ENCODE measurements around the gene SLC41A2. TPM values are rescaled to one million over a fixed set of nuclear protein-coding genes. Genes with fewer than 3 reads are reported as not detected.

Gene SLC41A2
- total and polyA plus RNA-seq, 9 of the 15 experiments (the other 6 are each of a cell fraction or from before 2014, with no cell fraction given): 0.01 to 0.89 (median 0.16) TPM; not detected in 1

GRCh38 chr12:104941454-104941853, 16.6 kb downstream of the SLC41A2 start:
- H3K79me2 ChIP-seq (ENCODE audit: control insufficient read depth, insufficient read depth, low read length): no peaks in the 10 kb centered on the region
- H3K36me3 ChIP-seq (ENCODE audit: control insufficient read depth, insufficient read depth, low read length): no peaks in the 10 kb centered on the region
- ChIA-PET CTCF (ENCODE audit: low intra/inter-chr PET ratio) (no interaction called here), POLR2A (interaction anchor here (0.6 to 1.7 kb wide), 2 partner anchors 12 to 192 kb away, joined by 3 read pairs; no protein-coding TSS in a partner anchor)
- H2AFZ ChIP-seq (ENCODE audit: low read depth, low read length): no peak overlapping the region
- H3K4me1 ChIP-seq (replicated peaks in 1 of 2; ENCODE audit: control insufficient read depth in 2 of 2, insufficient read depth in 2 of 2, low read length in 2 of 2): no peaks in the 10 kb centered on the region
- FAIRE-seq (no peak), DNase-seq (ENCODE audit: extremely low read depth in 1 of 4, low spot score in 3 of 4) (no peak), ATAC-seq (no peak)
- intact Hi-C loops (cut with micrococcal nuclease): no loop called here
- H3K4me3 ChIP-seq: no peak overlapping the region
- no peak overlapping the region for H3K9ac ChIP-seq (ENCODE audit: insufficient read depth in 1 of 2, low read depth in 2 of 2, low read length in 2 of 2)
- no TSS peak for BruUV-seq (replicated peaks)
- no peak overlapping the region for H3K27ac ChIP-seq (ENCODE audit: extremely low read depth, low read depth, low read length)
- H4K20me1 ChIP-seq (replicated peaks; ENCODE audit: control insufficient read depth, insufficient read depth, low read length): no peaks in the 10 kb centered on the region
- H3K4me2 ChIP-seq (ENCODE audit: insufficient read depth, low read length): no peak overlapping the region
- in situ Hi-C loops (cut with MboI): no loop called here
- H3K9me1 ChIP-seq (ENCODE audit: control insufficient read depth, insufficient read depth, low read length): no peaks in the 10 kb centered on the region
- WGBS (ENCODE audit: insufficient coverage, low coverage, missing lambda C conversion rate): 8% methylated on average over 3 of the region's 3 CpGs
- H3K27me3 ChIP-seq (ENCODE audit: control insufficient read depth in 2 of 2, insufficient read depth in 2 of 2, low read length in 2 of 2): peaks cover 13 to 15% of the 10 kb centered on the region in 2 experiments; a peak in 4 of 5 replicates
- no peaks in the 10 kb centered on the region; the same call in 1 of the 2 replicates for H3K9me3 ChIP-seq (replicated peaks; ENCODE audit: control insufficient read depth, insufficient read depth, low read depth, low read length)
- no peak for TF ChIP-seq ZNF134 (CRISPR knock-in tag; conservative IDR thresholded peaks at IDR 0.05)
- TF ChIP-seq ZFP91 (CRISPR knock-in tag; IDR thresholded peaks at IDR 0.05): no peak
- no peak for TF ChIP-seq EHMT2 (IDR thresholded peaks at IDR 0.05)
- no peak for TF ChIP-seq WHSC1 (IDR thresholded peaks at IDR 0.05; ENCODE audit: low read length)
- no peak for TF ChIP-seq POLR2G (IDR thresholded peaks at IDR 0.05; ENCODE audit: low read depth, low read length)
- no peak for TF ChIP-seq ZBTB33 (CRISPR knock-in tag; IDR thresholded peaks at IDR 0.05)
- TF ChIP-seq HSF4 (CRISPR knock-in tag; IDR thresholded peaks at IDR 0.05; ENCODE audit: borderline replicate concordance): no peak
- TF ChIP-seq CBX8 (IDR thresholded peaks at IDR 0.05; ENCODE audit: borderline replicate concordance, extremely low read depth, low read depth, low read length, poor library complexity, severe bottlenecking): no peak
- TF ChIP-seq ZBTB5 (IDR thresholded peaks at IDR 0.05): no peak
- TF ChIP-seq NFIX (CRISPR knock-in tag; IDR thresholded peaks at IDR 0.05; ENCODE audit: low read depth): no peak
- TF ChIP-seq NR4A1 (CRISPR knock-in tag; IDR thresholded peaks at IDR 0.05): no peak
- TF ChIP-seq NR4A1 (tag; IDR thresholded peaks at IDR 0.05): no peak
- no peak for TF ChIP-seq CLOCK (CRISPR knock-in tag; IDR thresholded peaks at IDR 0.05; ENCODE audit: borderline replicate concordance)
- TF ChIP-seq ZNF586 (CRISPR knock-in tag; conservative IDR thresholded peaks at IDR 0.05): no peak
- TF ChIP-seq HMG20A (CRISPR knock-in tag; conservative IDR thresholded peaks at IDR 0.05): no peak

All from K562 (cell line).